Esophagus muscularis mucosa (tissue), 4 donors: ENCODE data around the gene GSN. TPM values are rescaled to one million over a fixed set of nuclear protein-coding genes. Genes with fewer than 3 reads are reported as not detected.
A peak's percentile ranks its signal among the peaks of the same experiment; 100 is the strongest.

Source experiments
- DNase-seq: peaks from one replicate; pipeline ENCODE4 v3.0.0-alpha.2; 2017; ENCODE audit errors: extremely low spot score
- H3K27ac ChIP-seq, 4 donors: fragments of 200-600 bp; sonication (generic); replicated peaks in 1 of 4; 1 replicate in 3 of 4; 2 replicates in 1 of 4; pipeline ENCODE4 v1.5.1; 2016 to 2019; ENCODE audit warnings: mild to moderate bottlenecking in 1 of 4
- H3K27me3 ChIP-seq, 4 donors: fragments of 200-600 bp; sonication (generic); one replicate each; pipeline versions ENCODE4 v1.5.1 to v1.6.0; 2016 to 2019
- H3K36me3 ChIP-seq, 4 donors: fragments of 200-600 bp; sonication (generic); one replicate each; pipeline ENCODE4 v1.5.1; 2016 to 2019
- H3K4me1 ChIP-seq, 4 donors: fragments of 200-600 bp; sonication (generic); one replicate each; pipeline ENCODE4 v1.5.1; 2016 to 2019
- H3K4me3 ChIP-seq, 4 donors: fragments of 200-600 bp; sonication (generic); 1 replicate in 2 of 4; 2 replicates in 2 of 4; pipeline ENCODE4 v1.5.1; 2016 to 2019; ENCODE audit warnings: mild to moderate bottlenecking in 4 of 4, moderate library complexity in 1 of 4
- H3K9me3 ChIP-seq, 4 donors: fragments of 200-600 bp; sonication (generic); 1 replicate in 3 of 4; 2 replicates in 1 of 4; pipeline ENCODE4 v1.5.1; 2016 to 2019
- CTCF ChIP-seq, 3 experiments: fragments of 200-600 bp in 2 of 3; fragments of 450-650 bp in 1 of 3; sonication (generic) in 2 of 3; IDR thresholded peaks; one replicate each; pipeline ENCODE4 v1.5.1; 2017 to 2019; ENCODE audit warnings: antibody characterized with exemption in 3 of 3, mild to moderate bottlenecking in 2 of 3, moderate library complexity in 1 of 3
- EP300 ChIP-seq: sonication (generic); formaldehyde crosslinking; IDR thresholded peaks from one replicate; pipeline ENCODE4 v1.6.1; 2017; ENCODE audit warnings: antibody characterized with exemption
- POLR2A ChIP-seq: fragments of 450-650 bp; IDR thresholded peaks from one replicate; pipeline ENCODE4 v1.6.1; 2017; ENCODE audit warnings: antibody characterized with exemption, moderate library complexity, mild to moderate bottlenecking, low read depth
- POLR2AphosphoS5 ChIP-seq, 2 donors: sonication (generic); formaldehyde crosslinking; IDR thresholded peaks; one replicate each; pipeline ENCODE4 v1.6.1; 2017; ENCODE audit warnings: antibody characterized with exemption in 2 of 2
- WGBS: methylation state at CpG from one replicate; pipeline ENCODE4 v1.1.5; 2018; 5-methylcytosine and 5-hydroxymethylcytosine counted together
- intact Hi-C: fragments of 100-400 bp; cut with DNase I; formaldehyde crosslinking; loops from one replicate; pipeline ENCODE4 v1.15.1; 2023
- total RNA-seq, 4 donors: library from RNA; depleted of rRNA; stranded (reverse); fragments of >200 nt; gene quantifications; one replicate each; pipeline versions ENCODE4 v1.1.0 to v1.2.1, GENCODE V29; 2016

The GSN gene
- total RNA-seq, 4 donors from 2014 or later, result 2,509 to 3,811 (median 3,170) TPM

GRCh38 chr9:121269642-121270254 is 1.8 kb downstream of the GSN start:
- Histone ChIP-seq H3K27ac (peak overlapping the region; percentile 94 to 99 (median 96)), H3K36me3 (no peaks in the 10 kb centered on the region), H3K27me3 (no peaks in the 10 kb centered on the region), H3K9me3 (no peaks in the 10 kb centered on the region), H3K4me3 (peak overlapping the region; percentile 79 to 94 (median 88)), H3K4me1 (peaks cover 65 to 84% (median 78%) of the 10 kb centered on the region in 4 donors)
- intact Hi-C loops, result loop anchor here (5.0 kb wide), 1 partner anchor 103 kb away; the partner anchor contains the start of gene STOM
- TF ChIP-seq CTCF (IDR thresholded peaks at IDR 0.05) (no peak), EP300 (no peak), POLR2AphosphoS5 (IDR thresholded peaks at IDR 0.05) (no peak), POLR2A (no peak)
- no peak for DNase-seq
- WGBS, result 39% methylated on average over 4 of the region's 5 CpGs

GRCh38 chr9:121271368-121272341 is 3.7 kb downstream of the GSN start:
- H3K9me3 ChIP-seq, result no peaks in the 10 kb centered on the region
- H3K4me1 ChIP-seq, result peaks cover 76 to 95% (median 90%) of the 10 kb centered on the region in 4 donors
- DNase-seq, result no peak
- peak overlapping the region; percentile 94 to 99 (median 96) for H3K27ac ChIP-seq
- no peaks in the 10 kb centered on the region for H3K27me3 ChIP-seq
- 25% methylated on average over 13 of the region's 13 CpGs for WGBS
- no peaks in the 10 kb centered on the region for H3K36me3 ChIP-seq
- TF ChIP-seq POLR2A, result no peak
- TF ChIP-seq EP300, result no peak
- peak; percentile 16 to 52 for TF ChIP-seq POLR2AphosphoS5 (IDR thresholded peaks at IDR 0.05)
- intact Hi-C loops, result no loop called here
- peak overlapping the region; percentile 79 to 94 (median 88) for H3K4me3 ChIP-seq

- peak overlapping the region; percentile 94 to 99 (median 96) for H3K27ac ChIP-seq
- TF ChIP-seq POLR2AphosphoS5 (IDR thresholded peaks at IDR 0.05) (no peak), CTCF (IDR thresholded peaks at IDR 0.05) (no peak), POLR2A (no peak), EP300 (no peak)
- H3K27me3 ChIP-seq, result no peaks in the 10 kb centered on the region
- 71% methylated on average over 6 of the region's 6 CpGs for WGBS
- intact Hi-C loops, result no loop called here
- H3K4me1 ChIP-seq, result peaks cover 74 to 95% (median 90%) of the 10 kb centered on the region in 4 donors
- no peak for DNase-seq
- no peaks in the 10 kb centered on the region for H3K36me3 ChIP-seq
- H3K4me3 ChIP-seq, result peak overlapping the region; percentile 79 to 94 (median 88)
- no peaks in the 10 kb centered on the region for H3K9me3 ChIP-seq
Measured at GRCh38 chr9:121272401-121272948, 4.5 kb downstream of the GSN start.

- Histone ChIP-seq H3K27me3 (no peaks in the 10 kb centered on the region), H3K4me3 (peak overlapping the region in 1 of 4 donors; percentile 1)
- intact Hi-C loops, result no loop called here
Measured at GRCh38 chr9:121273064-121273775, 5.3 kb downstream of the GSN start.

More at GRCh38 chr9:121273064-121273775, 5.3 kb downstream of the GSN start:
- Histone ChIP-seq H3K36me3 (no peaks in the 10 kb centered on the region), H3K4me1 (peaks cover 78 to 99% (median 94%) of the 10 kb centered on the region in 4 donors), H3K27ac (peak overlapping the region; percentile 94 to 99 (median 96)), H3K9me3 (no peaks in the 10 kb centered on the region)
- WGBS, result 56% methylated on average over 4 of the region's 4 CpGs
- DNase-seq, result no peak
- no peak for TF ChIP-seq EP300
- no peak for TF ChIP-seq POLR2A
- TF ChIP-seq CTCF (IDR thresholded peaks at IDR 0.05), result no peak
